Bronchial epithelial cell (primary cell): ENCODE results near the gene SEC11A. TPM values are rescaled to one million over a fixed set of nuclear protein-coding genes. Genes with fewer than 3 reads are reported as not detected.
A peak's percentile ranks its signal among the peaks of the same experiment; 100 is the strongest.
"Not testable (repeated sequence)": the region's sequence is repeated elsewhere in the genome, so short reads cannot be mapped to it uniquely, and the experiment has no call there.

Experiments used
- DNase-seq: peaks from one replicate; pipeline ENCODE4 v3.0.0-alpha.2; 2010; ENCODE audit warnings: low read depth
- FAIRE-seq: peaks from 2 replicates; lab custom pipeline; 2011; peaks lifted over from hg19 to GRCh38; lab: Jason Lieb, UNC
- H3K27me3 ChIP-seq: 2 replicates; pipeline ENCODE4 v1.5.1; 2011; ENCODE audit warnings: low read length; ENCODE audit not compliant: control insufficient read depth, insufficient read depth
- H3K36me3 ChIP-seq: 2 replicates; pipeline ENCODE4 v1.5.1; 2011; ENCODE audit warnings: low read length; ENCODE audit not compliant: control insufficient read depth, insufficient read depth
- H3K4me3 ChIP-seq: 2 replicates; pipeline ENCODE4 v1.5.1; 2011; ENCODE audit warnings: mild to moderate bottlenecking, low read depth, low read length, control low read depth
- total RNA-seq: library from RNA; depleted of rRNA; stranded (reverse); fragments of >200 nt; gene quantifications from 2 replicates; pipeline ENCODE4 v1.2.1, GENCODE V29; 2014
- TF ChIP-seq, protein P1 (sequence below): IDR thresholded peaks from 2 replicates; pipeline ENCODE4 v1.5.1; 2011; ENCODE audit warnings: mild to moderate bottlenecking, moderate library complexity, low read length, control low read depth, inconsistent platforms; ENCODE audit not compliant: insufficient read depth, severe bottlenecking

SEC11A gene
- total RNA-seq, 1 donor from 2014 or later: 247 TPM

DNA sequence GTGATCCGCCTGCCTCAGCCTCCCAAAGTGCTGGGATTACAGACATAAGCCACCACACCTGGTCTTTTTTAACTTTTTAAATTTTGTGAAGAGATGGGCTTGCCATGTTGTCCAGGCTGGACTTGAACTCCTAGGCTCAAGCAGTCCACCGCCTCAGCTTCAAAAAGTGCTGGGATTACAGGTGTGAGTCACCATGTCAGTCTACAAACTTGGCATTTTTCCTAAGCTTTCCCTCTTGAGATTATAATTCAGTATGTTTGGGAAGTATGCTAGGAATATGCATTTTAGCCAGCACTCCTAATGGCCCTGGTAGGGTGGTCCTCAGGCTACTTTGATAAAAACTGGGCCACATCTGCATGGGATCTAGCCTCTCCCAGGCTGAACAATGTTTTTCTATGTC lies 66.2 kb downstream of the SEC11A start:
- DNase-seq: no peak
- no peak for FAIRE-seq
- Histone ChIP-seq H3K36me3 (peaks cover 32% of the 10 kb centered on the region), H3K27me3 (no peaks in the 10 kb centered on the region), H3K4me3 (no peak overlapping the region)
- TF ChIP-seq, protein P1, sequence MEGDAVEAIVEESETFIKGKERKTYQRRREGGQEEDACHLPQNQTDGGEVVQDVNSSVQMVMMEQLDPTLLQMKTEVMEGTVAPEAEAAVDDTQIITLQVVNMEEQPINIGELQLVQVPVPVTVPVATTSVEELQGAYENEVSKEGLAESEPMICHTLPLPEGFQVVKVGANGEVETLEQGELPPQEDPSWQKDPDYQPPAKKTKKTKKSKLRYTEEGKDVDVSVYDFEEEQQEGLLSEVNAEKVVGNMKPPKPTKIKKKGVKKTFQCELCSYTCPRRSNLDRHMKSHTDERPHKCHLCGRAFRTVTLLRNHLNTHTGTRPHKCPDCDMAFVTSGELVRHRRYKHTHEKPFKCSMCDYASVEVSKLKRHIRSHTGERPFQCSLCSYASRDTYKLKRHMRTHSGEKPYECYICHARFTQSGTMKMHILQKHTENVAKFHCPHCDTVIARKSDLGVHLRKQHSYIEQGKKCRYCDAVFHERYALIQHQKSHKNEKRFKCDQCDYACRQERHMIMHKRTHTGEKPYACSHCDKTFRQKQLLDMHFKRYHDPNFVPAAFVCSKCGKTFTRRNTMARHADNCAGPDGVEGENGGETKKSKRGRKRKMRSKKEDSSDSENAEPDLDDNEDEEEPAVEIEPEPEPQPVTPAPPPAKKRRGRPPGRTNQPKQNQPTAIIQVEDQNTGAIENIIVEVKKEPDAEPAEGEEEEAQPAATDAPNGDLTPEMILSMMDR: no peak

- Histone ChIP-seq H3K27me3 (no peaks in the 10 kb centered on the region), H3K36me3 (peaks cover 35% of the 10 kb centered on the region), H3K4me3 (no peak overlapping the region)
- TF ChIP-seq, protein P1: no peak
- DNase-seq: peak; percentile 34
- no peak for FAIRE-seq
These were observed 67.4 kb downstream of the SEC11A start for GRCh38 chr15:84648539-84648938.

DNA sequence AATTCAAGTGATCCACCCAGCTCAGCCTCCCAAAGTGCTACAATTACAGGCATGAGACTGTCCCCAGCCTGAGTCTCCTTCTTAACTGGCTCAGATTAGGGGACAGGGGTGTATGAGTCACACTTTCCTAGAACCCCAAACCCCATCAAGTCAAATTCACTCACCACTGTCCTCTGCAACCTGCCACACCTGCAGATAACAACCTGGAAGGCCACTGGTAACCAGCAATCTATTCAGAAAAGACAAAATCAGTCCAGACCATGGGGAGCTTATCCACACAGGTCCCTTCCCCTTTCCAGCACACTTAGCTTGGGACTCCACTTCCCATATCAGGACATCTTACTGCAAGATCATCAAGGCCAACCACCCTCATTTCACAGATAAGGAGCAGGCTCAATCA lies 68.2 kb downstream of the SEC11A start:
- DNase-seq: no peak
- Histone ChIP-seq H3K4me3 (no peak overlapping the region), H3K36me3 (peaks cover 38% of the 10 kb centered on the region), H3K27me3 (no peaks in the 10 kb centered on the region)
- no peak for FAIRE-seq
- TF ChIP-seq, protein P1: no peak

GRCh38 chr15:84645997-84646396 lies 69.9 kb downstream of the SEC11A start:
- TF ChIP-seq, protein P1: no peak
- no peak for DNase-seq
- H3K27me3 ChIP-seq: no peaks in the 10 kb centered on the region
- H3K36me3 ChIP-seq: peaks cover 32% of the 10 kb centered on the region
- no peak for FAIRE-seq
- H3K4me3 ChIP-seq: no peak overlapping the region

DNA sequence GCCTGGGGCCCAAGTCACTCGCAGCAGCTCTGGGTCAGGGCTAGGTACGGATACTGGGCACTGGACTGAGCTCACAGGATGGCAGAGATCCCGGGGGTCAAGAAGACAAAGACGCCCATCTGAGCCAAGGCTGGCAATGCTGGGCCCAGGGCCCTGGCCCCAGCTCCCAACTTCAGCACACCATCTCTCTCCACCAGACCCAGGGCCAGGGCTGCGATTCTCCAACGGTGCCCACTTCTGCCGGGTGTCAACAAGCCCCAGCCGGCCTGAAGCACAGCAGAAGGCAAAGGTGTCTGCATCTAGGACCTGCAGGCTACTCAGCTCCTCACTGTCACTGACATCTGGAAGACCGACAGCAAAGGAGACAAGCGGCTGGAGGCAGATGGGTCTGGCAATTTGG lies 70.4 kb downstream of the SEC11A start:
- FAIRE-seq: no peak
- TF ChIP-seq, protein P1: no peak
- H3K36me3 ChIP-seq: peaks cover 32% of the 10 kb centered on the region
- no peak for DNase-seq
- no peak overlapping the region for H3K4me3 ChIP-seq
- no peaks in the 10 kb centered on the region for H3K27me3 ChIP-seq

DNA sequence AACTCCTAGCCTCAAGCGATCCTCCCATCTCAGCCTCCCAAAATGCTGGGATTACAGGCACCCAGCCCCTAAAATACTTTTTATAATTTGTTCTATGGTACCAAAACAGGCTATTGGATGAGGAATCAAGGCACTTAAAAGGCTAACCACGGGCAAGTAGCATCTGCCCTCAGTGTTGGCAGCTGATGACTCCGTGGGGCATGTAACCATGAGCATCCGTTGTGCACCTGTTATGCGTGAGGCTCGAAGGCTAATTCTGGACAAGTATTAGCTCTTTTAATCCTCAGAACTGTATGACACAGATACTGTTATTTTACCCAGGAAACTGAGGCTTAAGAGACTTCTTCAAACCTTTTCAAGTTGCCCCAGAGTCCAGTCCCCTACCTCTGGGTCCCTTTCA lies 72.1 kb downstream of the SEC11A start:
- FAIRE-seq: no peak
- no peak overlapping the region for H3K4me3 ChIP-seq
- H3K27me3 ChIP-seq: no peaks in the 10 kb centered on the region
- DNase-seq: no peak
- TF ChIP-seq, protein P1: no peak
- H3K36me3 ChIP-seq: peaks cover 28% of the 10 kb centered on the region

DNA sequence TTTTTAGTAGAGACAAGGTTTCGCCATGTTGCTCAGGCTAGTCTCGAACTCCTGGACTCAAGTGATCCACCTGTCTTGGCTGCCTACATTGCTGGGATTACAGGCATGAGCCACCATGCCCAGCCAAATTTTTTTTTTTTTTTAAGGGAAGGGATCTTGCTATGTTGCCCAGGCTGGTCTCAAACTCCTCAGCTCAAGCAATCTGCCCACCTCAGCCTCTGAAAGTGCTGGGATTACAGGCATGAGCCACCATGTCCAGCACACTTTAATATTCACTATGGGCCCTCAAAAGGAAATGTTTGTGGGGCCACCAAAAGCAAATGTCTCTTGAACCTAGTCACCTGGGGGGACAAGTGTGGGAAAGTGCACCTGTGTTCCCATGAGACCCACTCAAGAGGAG lies 73.3 kb downstream of the SEC11A start:
- not testable (repeated sequence) for H3K4me3 ChIP-seq, FAIRE-seq, H3K27me3 ChIP-seq, DNase-seq
- H3K36me3 ChIP-seq: peaks cover 17% of the 10 kb centered on the region

DNA sequence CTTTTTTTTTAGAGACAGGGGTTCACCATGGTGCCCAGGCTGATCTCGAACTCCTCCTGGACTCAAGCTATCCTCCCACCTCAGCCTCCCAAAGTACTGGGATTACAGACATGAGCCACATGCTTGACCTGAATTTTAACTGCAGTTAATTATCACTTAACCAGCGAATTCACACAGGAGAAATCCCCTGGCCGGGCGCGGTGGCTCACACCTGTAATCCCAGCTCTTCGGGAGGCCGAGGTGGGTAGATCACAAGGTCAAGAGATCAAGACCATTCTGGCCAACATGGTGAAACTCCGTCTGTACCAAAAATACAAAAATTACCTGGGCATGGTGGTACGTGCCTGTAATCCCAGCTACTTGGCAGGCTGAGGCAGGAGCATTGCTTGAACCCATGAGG lies 74.1 kb downstream of the SEC11A start:
- H3K36me3 ChIP-seq: peaks cover 17% of the 10 kb centered on the region
- H3K27me3 ChIP-seq, DNase-seq, H3K4me3 ChIP-seq, FAIRE-seq: not testable (repeated sequence)
